ENCODE measurements around the gene SERPINI2.
"Not testable (repeated sequence)": the region's sequence is repeated elsewhere in the genome, so short reads cannot be mapped to it uniquely, and the experiment has no call there.

DNA sequence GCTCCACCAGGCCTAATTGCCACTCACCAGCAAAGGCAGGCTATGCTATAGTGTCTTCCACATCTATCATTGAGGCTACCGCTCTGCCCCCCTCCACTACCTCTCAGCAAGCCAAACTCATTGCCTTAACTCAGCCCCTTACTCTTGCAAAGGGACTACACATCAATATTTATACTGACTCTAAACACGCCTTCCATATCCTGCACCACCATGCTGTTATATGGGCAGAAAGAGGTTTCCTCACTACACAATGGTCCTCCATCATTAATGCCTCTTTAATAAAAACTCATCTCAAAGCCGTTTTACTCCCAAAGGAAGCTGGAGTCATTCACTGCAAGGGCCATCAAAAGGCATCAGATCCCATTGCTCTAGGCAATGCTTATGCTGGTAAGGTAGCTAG is 46.9 kb downstream of the SERPINI2 start:
- not testable (repeated sequence) for TF ChIP-seq CTCF, POLR2A (IDR thresholded peaks at IDR 0.05)

Measured in lower leg skin (tissue), 3 donors.